RPMI8226 (cell line): ENCODE results near the gene CYTIP.
A peak's percentile ranks its signal among the peaks of the same experiment; 100 is the strongest.

Experiments used
- DNase-seq: peaks from one replicate; pipeline ENCODE4 v3.0.0-alpha.2; 2015

Gene CYTIP

GRCh38 chr2:157443795-157444640 is at the start of gene CYTIP:
Gene CYTIP (minus strand): TSS chr2:157444089. CDS start chr2:157444020, 69 bp downstream.
- DNase-seq = peak; percentile 83

GRCh38 chr2:157492189-157492773 is 48.4 kb upstream of the CYTIP start:
- DNase-seq = peak; percentile 77

GRCh38 chr2:157489983-157490382 is 46.1 kb upstream of the CYTIP start:
- no peak for DNase-seq

- DNase-seq = no peak
Observed at GRCh38 chr2:157488877-157489276, 45.0 kb upstream of the CYTIP start.

- no peak for DNase-seq
Observed at GRCh38 chr2:157487747-157488146, 43.9 kb upstream of the CYTIP start.

- DNase-seq = no peak
Observed at GRCh38 chr2:157487271-157487610, 43.4 kb upstream of the CYTIP start.

- no peak for DNase-seq
Observed at GRCh38 chr2:157486596-157487270, 42.8 kb upstream of the CYTIP start.

- no peak for DNase-seq
Observed at GRCh38 chr2:157480182-157480961, 36.5 kb upstream of the CYTIP start.

GRCh38 chr2:157479081-157480027 is 35.5 kb upstream of the CYTIP start:
- DNase-seq = no peak

- DNase-seq = no peak
Observed at GRCh38 chr2:157477919-157478318, 34.0 kb upstream of the CYTIP start.

- DNase-seq = no peak
Observed at GRCh38 chr2:157476953-157477709, 33.2 kb upstream of the CYTIP start.

- no peak for DNase-seq
Observed at GRCh38 chr2:157475722-157476390, 32.0 kb upstream of the CYTIP start.

GRCh38 chr2:157473581-157473980 is 29.7 kb upstream of the CYTIP start:
- no peak for DNase-seq

GRCh38 chr2:157471078-157471477 is 27.2 kb upstream of the CYTIP start:
- peak; percentile 34 for DNase-seq

GRCh38 chr2:157470321-157470720 is 26.4 kb upstream of the CYTIP start:
- peak; percentile 39 for DNase-seq

- DNase-seq = no peak
Observed at GRCh38 chr2:157469726-157470125, 25.8 kb upstream of the CYTIP start.

- peak; percentile 63 for DNase-seq
Observed at GRCh38 chr2:157468931-157469708, 25.2 kb upstream of the CYTIP start.

GRCh38 chr2:157466764-157467163 is 22.9 kb upstream of the CYTIP start:
- no peak for DNase-seq

- no peak for DNase-seq
Observed at GRCh38 chr2:157465554-157465953, 21.7 kb upstream of the CYTIP start.

GRCh38 chr2:157463002-157463401 is 19.1 kb upstream of the CYTIP start:
- no peak for DNase-seq
